Measurements from ENCODE around the gene ADAM10. TPM values are rescaled to one million over a fixed set of nuclear protein-coding genes. Genes with fewer than 3 reads are reported as not detected.

The ADAM10 gene
- total RNA-seq, 2 donors from 2014 or later: 191 to 211 TPM

DNA sequence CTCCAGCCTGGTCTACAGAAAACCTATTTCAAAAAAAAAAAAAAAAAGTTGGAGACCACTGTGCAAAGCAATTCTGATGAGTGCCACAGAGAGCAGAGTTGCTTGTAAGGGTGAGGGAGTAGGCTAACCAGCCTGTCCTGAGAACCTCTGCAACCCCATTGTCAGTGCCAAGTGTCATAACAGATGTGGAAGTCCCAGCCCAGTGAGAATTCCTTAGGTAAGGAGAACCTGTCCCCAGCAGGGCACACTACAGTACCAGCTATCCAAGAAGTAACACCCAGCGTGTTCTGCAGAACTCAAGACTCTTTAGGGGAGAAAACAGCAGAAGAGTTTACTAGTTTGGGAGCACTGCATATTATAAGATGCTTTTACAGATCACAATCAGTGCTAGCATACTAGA lies 161.4 kb downstream of the ADAM10 start:
- WGBS, 2 experiments (ENCODE audit: insufficient coverage in 1 of 2, insufficient read length in 1 of 2): 100% methylated on average over 1 of the region's 1 CpG
- TF ChIP-seq, protein P1, sequence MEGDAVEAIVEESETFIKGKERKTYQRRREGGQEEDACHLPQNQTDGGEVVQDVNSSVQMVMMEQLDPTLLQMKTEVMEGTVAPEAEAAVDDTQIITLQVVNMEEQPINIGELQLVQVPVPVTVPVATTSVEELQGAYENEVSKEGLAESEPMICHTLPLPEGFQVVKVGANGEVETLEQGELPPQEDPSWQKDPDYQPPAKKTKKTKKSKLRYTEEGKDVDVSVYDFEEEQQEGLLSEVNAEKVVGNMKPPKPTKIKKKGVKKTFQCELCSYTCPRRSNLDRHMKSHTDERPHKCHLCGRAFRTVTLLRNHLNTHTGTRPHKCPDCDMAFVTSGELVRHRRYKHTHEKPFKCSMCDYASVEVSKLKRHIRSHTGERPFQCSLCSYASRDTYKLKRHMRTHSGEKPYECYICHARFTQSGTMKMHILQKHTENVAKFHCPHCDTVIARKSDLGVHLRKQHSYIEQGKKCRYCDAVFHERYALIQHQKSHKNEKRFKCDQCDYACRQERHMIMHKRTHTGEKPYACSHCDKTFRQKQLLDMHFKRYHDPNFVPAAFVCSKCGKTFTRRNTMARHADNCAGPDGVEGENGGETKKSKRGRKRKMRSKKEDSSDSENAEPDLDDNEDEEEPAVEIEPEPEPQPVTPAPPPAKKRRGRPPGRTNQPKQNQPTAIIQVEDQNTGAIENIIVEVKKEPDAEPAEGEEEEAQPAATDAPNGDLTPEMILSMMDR (conservative IDR thresholded peaks at IDR 0.05): peak; percentile 26
- H3K9me3 Mint-ChIP-seq: peaks cover 5% of the 10 kb centered on the region
- no peak overlapping the region for H3K27ac Mint-ChIP-seq
- H3K27me3 ChIP-seq (ENCODE audit: control insufficient read depth, insufficient read depth, low read length, poor library complexity, severe bottlenecking): no peaks in the 10 kb centered on the region
- no peak overlapping the region for H3K9ac ChIP-seq (ENCODE audit: extremely low read depth, low read length, poor library complexity, severe bottlenecking)
- peaks cover 7% of the 10 kb centered on the region for H3K36me3 ChIP-seq (ENCODE audit: control insufficient read depth, insufficient read depth, low read length)
- peaks cover 6% of the 10 kb centered on the region for H3K9me3 ChIP-seq (ENCODE audit: control insufficient read depth, low read length)
- peaks cover 13% of the 10 kb centered on the region for H3K4me1 ChIP-seq (ENCODE audit: control insufficient read depth, insufficient read depth, low read length)
- no peaks in the 10 kb centered on the region for H3K27me3 Mint-ChIP-seq (ENCODE audit: insufficient read depth)
- peaks cover 22% of the 10 kb centered on the region for H3K4me1 Mint-ChIP-seq
- no peak overlapping the region for H3K4me3 ChIP-seq (ENCODE audit: low read length)
- no peak overlapping the region for H3K27ac ChIP-seq (ENCODE audit: low read depth, low read length)
- no peak for DNase-seq
- peaks cover 6% of the 10 kb centered on the region for H3K36me3 Mint-ChIP-seq (ENCODE audit: low read depth)
- H3K4me3 Mint-ChIP-seq: no peak overlapping the region

DNA sequence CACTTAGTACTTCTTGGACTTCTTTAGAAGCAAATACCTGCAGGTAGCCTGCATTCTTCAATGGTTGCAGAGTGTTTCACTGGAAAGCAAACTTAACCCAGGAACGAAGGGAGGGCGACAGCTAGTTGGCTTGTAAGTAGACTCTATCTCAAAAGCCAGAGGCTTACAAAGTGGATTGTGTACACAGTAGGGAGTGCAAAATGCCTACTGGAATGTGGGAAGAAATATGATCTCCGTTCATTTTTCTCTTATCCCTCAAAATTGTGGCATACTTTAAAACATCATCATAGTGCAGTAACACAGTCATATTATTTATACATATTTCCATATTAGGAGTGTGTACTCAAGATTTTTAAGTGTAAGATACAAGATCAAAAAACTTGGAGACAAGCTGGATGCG lies 162.0 kb downstream of the ADAM10 start:
- Histone ChIP-seq H3K9ac (ENCODE audit: extremely low read depth, low read length, poor library complexity, severe bottlenecking) (no peak overlapping the region), H3K36me3 (ENCODE audit: control insufficient read depth, insufficient read depth, low read length) (peaks cover 7% of the 10 kb centered on the region), H3K27me3 (ENCODE audit: control insufficient read depth, insufficient read depth, low read length, poor library complexity, severe bottlenecking) (no peaks in the 10 kb centered on the region), H3K9me3 (ENCODE audit: control insufficient read depth, low read length) (peaks cover 6% of the 10 kb centered on the region), H3K4me3 (ENCODE audit: low read length) (no peak overlapping the region), H3K4me1 (ENCODE audit: control insufficient read depth, insufficient read depth, low read length) (peaks cover 13% of the 10 kb centered on the region), H3K27ac (ENCODE audit: low read depth, low read length) (no peak overlapping the region)
- H3K27me3 Mint-ChIP-seq (ENCODE audit: insufficient read depth): no peaks in the 10 kb centered on the region
- no peak for DNase-seq
- H3K27ac Mint-ChIP-seq: no peak overlapping the region
- no peak overlapping the region for H3K4me3 Mint-ChIP-seq
- TF ChIP-seq, protein P1 (conservative IDR thresholded peaks at IDR 0.05): no peak
- 89 to 91% methylated on average over 3 of the region's 4 CpGs for WGBS, 2 experiments (ENCODE audit: insufficient coverage in 1 of 2, insufficient read length in 1 of 2)
- peaks cover 5% of the 10 kb centered on the region for H3K9me3 Mint-ChIP-seq
- peaks cover 22% of the 10 kb centered on the region for H3K4me1 Mint-ChIP-seq
- peaks cover 4% of the 10 kb centered on the region for H3K36me3 Mint-ChIP-seq (ENCODE audit: low read depth)

DNA sequence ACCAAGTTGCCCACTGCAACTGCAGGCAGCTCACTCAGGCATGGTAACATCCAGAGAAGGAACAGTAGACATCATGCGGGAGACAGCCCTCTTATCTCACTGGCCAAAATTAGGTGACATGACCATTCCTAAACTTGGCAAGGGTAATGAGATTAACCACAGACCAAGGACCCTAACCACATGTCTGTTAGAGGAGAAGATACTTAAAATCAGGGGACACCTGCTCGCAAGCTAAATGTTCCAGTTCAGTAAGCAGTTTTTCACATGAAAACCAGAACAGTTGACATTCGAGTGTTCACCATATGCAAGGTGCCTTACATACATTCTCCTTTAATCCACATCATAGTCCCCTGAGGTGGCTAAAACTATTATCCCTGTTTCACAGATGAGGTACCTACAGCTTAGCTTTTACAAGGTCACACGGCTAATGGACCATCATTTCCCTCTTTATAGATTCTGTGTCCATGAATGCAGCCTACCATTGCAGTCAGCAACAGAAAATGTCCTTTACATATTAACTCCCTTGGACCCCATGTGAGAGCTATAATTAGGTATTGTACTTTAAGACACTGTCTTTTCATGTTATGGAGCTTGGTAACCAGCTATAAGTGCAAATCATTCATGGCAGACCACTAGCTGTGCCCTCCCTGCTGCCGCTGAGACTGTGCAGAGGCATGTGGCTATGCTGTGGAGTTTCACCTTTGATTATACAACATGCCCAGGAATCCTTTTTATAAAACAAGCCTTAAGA lies 163.6 kb downstream of the ADAM10 start:
- WGBS, 2 experiments (ENCODE audit: insufficient coverage in 1 of 2, insufficient read length in 1 of 2): 93 to 95% methylated on average over 2 to 5 of the region's 5 CpGs
- no peak for DNase-seq
- Mint-ChIP-seq H3K27me3 (ENCODE audit: insufficient read depth) (no peaks in the 10 kb centered on the region), H3K4me3 (no peak overlapping the region), H3K9me3 (peaks cover 7% of the 10 kb centered on the region), H3K36me3 (ENCODE audit: low read depth) (no peaks in the 10 kb centered on the region), H3K27ac (no peak overlapping the region), H3K4me1 (peaks cover 19% of the 10 kb centered on the region)
- no peaks in the 10 kb centered on the region for H3K27me3 ChIP-seq (ENCODE audit: control insufficient read depth, insufficient read depth, low read length, poor library complexity, severe bottlenecking)
- H3K9me3 ChIP-seq (ENCODE audit: control insufficient read depth, low read length): peaks cover 6% of the 10 kb centered on the region
- H3K9ac ChIP-seq (ENCODE audit: extremely low read depth, low read length, poor library complexity, severe bottlenecking): no peak overlapping the region
- H3K4me1 ChIP-seq (ENCODE audit: control insufficient read depth, insufficient read depth, low read length): peaks cover 13% of the 10 kb centered on the region
- H3K36me3 ChIP-seq (ENCODE audit: control insufficient read depth, insufficient read depth, low read length): no peaks in the 10 kb centered on the region
- TF ChIP-seq, protein P1 (conservative IDR thresholded peaks at IDR 0.05): no peak
- no peak overlapping the region for H3K27ac ChIP-seq (ENCODE audit: low read depth, low read length)
- H3K4me3 ChIP-seq (ENCODE audit: low read length): no peak overlapping the region
